ENCODE results near the gene MED12L.
A peak's percentile ranks its signal among the peaks of the same experiment; 100 is the strongest.

Gene MED12L

DNA sequence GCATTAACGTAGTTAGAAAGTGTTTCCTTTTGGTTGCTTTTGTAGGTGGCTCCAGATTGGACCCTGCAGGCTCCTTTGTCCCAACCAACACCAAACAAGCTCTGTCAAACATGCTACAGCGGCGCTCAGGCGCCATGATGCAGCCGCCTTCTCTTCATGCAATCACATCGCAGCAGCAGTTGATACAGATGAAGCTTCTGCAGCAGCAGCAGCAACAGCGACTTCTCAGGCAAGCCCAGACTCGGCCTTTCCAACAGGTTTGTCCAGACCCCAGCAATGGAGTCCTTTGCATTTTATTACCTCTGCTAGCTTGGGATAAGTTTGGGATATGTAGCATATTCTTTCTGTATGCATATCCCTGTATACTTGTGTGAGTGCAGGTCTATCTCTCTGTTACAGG, 309.1 kb downstream of the MED12L start:
- in situ Hi-C loops (cut with MboI; ENCODE audit: low sequenced_read_pairs, unreplicated experiment) = no loop called here
- TF ChIP-seq, protein P1, sequence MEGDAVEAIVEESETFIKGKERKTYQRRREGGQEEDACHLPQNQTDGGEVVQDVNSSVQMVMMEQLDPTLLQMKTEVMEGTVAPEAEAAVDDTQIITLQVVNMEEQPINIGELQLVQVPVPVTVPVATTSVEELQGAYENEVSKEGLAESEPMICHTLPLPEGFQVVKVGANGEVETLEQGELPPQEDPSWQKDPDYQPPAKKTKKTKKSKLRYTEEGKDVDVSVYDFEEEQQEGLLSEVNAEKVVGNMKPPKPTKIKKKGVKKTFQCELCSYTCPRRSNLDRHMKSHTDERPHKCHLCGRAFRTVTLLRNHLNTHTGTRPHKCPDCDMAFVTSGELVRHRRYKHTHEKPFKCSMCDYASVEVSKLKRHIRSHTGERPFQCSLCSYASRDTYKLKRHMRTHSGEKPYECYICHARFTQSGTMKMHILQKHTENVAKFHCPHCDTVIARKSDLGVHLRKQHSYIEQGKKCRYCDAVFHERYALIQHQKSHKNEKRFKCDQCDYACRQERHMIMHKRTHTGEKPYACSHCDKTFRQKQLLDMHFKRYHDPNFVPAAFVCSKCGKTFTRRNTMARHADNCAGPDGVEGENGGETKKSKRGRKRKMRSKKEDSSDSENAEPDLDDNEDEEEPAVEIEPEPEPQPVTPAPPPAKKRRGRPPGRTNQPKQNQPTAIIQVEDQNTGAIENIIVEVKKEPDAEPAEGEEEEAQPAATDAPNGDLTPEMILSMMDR (IDR thresholded peaks at IDR 0.05; ENCODE audit: borderline replicate concordance, control extremely low read depth, extremely low read depth, insufficient read depth, missing control alignments) = no peak
- no peak for DNase-seq (ENCODE audit: low spot score)

DNA sequence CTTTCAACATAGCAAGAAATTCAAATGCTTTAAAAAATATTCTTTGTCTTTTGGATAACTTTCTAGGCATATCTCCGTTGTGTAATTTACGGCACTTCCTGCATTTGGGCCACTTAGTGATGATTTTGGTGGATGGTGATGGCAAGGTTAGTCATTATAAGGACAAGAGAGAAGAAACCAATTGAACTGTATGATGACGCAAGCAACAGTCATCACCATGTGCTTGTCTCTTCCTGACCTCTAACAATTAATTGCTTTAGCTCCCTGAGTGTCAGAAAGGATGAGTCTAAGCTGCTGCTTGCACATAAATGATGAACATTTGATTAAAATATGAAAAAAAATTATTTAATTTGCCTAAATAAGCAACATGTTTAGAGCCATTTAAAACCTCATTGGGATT, 310.3 kb downstream of the MED12L start:
- no peak for DNase-seq (ENCODE audit: low spot score)
- in situ Hi-C loops (cut with MboI; ENCODE audit: low sequenced_read_pairs, unreplicated experiment) = no loop called here
- TF ChIP-seq, protein P1 (IDR thresholded peaks at IDR 0.05; ENCODE audit: borderline replicate concordance, control extremely low read depth, extremely low read depth, insufficient read depth, missing control alignments) = no peak

GRCh38 chr3:151398895-151399294, 313.4 kb downstream of the MED12L start:
- in situ Hi-C loops (cut with MboI; ENCODE audit: low sequenced_read_pairs, unreplicated experiment) = no loop called here
- DNase-seq (ENCODE audit: low spot score) = no peak
- TF ChIP-seq, protein P1 (IDR thresholded peaks at IDR 0.05; ENCODE audit: borderline replicate concordance, control extremely low read depth, extremely low read depth, insufficient read depth, missing control alignments) = no peak

DNA sequence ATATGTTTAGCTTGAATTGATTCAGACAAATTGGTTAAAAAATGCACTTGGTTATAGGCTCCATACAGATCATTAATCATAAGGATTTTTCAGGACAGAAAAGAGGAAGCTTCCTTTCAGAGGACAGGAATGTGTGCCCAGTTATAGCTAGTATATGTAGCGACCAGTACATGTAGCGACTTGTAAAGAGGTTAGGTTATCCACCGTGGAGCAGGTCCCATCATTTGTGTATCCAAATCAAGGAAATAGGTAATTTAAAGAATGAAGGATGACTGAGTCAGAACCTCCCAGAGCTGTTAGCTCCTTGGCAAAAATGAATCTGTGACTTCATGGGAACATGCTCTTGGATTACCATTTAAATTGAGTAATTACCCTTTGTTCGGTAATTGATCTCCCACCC, 314.9 kb downstream of the MED12L start:
- TF ChIP-seq, protein P1 (IDR thresholded peaks at IDR 0.05; ENCODE audit: borderline replicate concordance, control extremely low read depth, extremely low read depth, insufficient read depth, missing control alignments) = no peak
- DNase-seq (ENCODE audit: low spot score) = no peak
- in situ Hi-C loops (cut with MboI; ENCODE audit: low sequenced_read_pairs, unreplicated experiment) = no loop called here

- no peak for DNase-seq (ENCODE audit: low spot score)
- TF ChIP-seq, protein P1 (IDR thresholded peaks at IDR 0.05; ENCODE audit: borderline replicate concordance, control extremely low read depth, extremely low read depth, insufficient read depth, missing control alignments) = no peak
- in situ Hi-C loops (cut with MboI; ENCODE audit: low sequenced_read_pairs, unreplicated experiment) = no loop called here
Measured at GRCh38 chr3:151402349-151402748, 316.9 kb downstream of the MED12L start.

DNA sequence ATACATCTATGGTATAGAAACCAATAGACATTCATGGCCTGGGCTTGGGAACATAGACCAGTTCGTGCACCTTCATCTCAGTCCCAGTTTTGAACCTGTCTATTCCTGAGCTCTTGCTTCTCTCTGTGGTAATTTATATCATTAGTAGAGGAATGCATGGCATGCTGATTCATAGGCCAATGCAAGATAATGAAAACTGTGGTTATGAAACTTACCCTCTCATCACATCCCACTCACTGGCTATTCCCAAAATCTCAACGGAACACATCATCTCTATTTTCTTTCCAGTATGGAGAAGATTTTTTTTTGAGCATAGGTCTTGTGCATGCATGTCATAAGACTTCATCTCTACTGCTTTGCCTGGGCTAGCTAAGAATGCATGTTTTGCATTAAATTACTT, 317.8 kb downstream of the MED12L start:
- DNase-seq (ENCODE audit: low spot score) = no peak
- TF ChIP-seq, protein P1 (IDR thresholded peaks at IDR 0.05; ENCODE audit: borderline replicate concordance, control extremely low read depth, extremely low read depth, insufficient read depth, missing control alignments) = no peak
- in situ Hi-C loops (cut with MboI; ENCODE audit: low sequenced_read_pairs, unreplicated experiment) = no loop called here

DNA sequence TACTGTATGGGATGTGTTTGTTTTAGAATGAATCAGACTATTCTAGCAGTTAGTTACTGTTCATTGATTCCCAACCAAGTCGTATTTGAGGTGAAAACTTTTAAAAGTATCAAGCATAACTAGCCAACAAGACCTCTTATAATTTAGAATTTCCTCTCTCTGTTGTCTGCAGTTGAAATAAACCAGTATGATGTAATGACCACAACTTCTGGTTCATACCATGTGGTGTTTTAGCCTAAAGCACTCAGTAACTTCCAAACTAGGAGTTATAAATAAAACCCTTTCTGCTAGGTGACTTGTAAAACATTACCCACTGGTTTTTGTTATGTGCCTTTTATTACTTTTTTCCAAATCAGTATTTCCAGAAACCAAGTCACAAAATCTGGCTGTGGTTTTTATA, 318.9 kb downstream of the MED12L start:
- in situ Hi-C loops (cut with MboI; ENCODE audit: low sequenced_read_pairs, unreplicated experiment) = no loop called here
- DNase-seq (ENCODE audit: low spot score) = peak; percentile 36
- TF ChIP-seq, protein P1 (IDR thresholded peaks at IDR 0.05; ENCODE audit: borderline replicate concordance, control extremely low read depth, extremely low read depth, insufficient read depth, missing control alignments) = no peak
